T follicular helper cell (primary cell): ENCODE data around the gene NR4A1.
"Not testable (repeated sequence)": the region's sequence is repeated elsewhere in the genome, so short reads cannot be mapped to it uniquely, and the experiment has no call there.

ENCODE experiments used
- DNase-seq: peaks from one replicate; pipeline ENCODE4 v3.0.0-alpha.2; 2020; ENCODE audit warnings: low read depth

NR4A1 gene

DNA sequence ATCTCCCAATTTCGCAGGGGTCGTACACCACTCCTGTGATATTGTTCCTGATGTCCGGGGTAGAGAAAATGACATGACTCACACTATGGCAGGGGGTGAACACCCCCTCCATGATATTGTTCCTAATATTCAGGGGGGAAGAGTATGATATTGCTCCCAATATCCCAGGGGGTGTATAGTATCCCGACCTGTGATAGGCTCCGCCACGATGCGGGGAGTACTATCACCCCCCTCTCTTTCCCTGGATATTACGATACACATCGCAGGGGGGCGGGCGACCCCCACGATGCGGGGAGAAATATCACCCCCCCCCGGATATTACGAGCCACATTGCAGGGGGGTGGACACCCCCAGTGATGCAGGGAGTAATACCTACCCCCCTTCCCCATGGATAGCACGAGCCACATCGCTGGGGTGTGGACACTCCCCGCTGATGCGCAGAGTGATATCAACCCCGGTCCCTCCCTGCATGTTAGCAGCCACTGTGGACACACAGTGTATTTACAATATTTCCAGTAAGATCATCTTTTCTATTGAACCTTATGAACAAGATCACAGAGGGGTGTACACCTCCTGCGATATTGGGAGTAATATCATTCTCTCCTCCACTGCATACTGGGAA is 45.9 kb downstream of the NR4A1 start:
- DNase-seq = no peak

DNA sequence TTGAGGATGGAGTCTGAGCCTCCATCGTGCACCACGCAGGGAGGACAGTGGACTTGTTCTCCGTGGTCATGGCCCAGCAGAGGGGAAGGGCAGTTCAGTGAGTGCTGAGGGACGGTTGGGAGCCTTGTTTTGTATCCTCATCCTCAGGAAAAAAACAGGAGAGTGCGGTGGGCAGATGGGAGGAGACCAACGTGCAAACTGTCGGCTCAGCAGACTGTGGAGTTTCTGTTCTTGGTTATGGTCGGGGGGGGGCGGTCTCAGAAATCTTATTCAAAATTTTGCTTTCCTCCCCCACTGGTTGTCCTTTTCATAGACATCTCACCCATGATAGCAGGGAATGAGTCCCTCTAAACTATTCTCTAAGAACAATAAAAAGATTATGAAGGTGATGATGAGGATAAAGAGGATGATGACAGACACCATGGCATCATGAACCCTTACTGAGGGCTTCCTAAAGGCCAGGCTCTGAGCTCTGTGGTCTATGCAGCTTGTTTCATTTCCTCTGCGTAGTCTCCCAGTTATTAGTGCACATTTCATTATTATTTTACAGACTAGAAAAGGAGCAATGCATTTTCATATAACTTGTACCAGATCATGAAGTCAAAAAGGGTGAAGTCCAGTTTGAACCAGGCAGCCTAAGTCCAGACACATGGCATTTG is 53.3 kb downstream of the NR4A1 start:
- DNase-seq = not testable (repeated sequence)
